Hematopoietic multipotent progenitor cell treated with erythropoietin and hydrocortisone succinate and interleukin-3 and kit ligand, for 8 days (in vitro differentiated cells): ENCODE results near the gene VPS26B.
"Not testable (repeated sequence)": the region's sequence is repeated elsewhere in the genome, so short reads cannot be mapped to it uniquely, and the experiment has no call there.

Experiments used
- DNase-seq: peaks from one replicate; pipeline ENCODE4 v3.0.0-alpha.2; 2015

VPS26B gene

DNA sequence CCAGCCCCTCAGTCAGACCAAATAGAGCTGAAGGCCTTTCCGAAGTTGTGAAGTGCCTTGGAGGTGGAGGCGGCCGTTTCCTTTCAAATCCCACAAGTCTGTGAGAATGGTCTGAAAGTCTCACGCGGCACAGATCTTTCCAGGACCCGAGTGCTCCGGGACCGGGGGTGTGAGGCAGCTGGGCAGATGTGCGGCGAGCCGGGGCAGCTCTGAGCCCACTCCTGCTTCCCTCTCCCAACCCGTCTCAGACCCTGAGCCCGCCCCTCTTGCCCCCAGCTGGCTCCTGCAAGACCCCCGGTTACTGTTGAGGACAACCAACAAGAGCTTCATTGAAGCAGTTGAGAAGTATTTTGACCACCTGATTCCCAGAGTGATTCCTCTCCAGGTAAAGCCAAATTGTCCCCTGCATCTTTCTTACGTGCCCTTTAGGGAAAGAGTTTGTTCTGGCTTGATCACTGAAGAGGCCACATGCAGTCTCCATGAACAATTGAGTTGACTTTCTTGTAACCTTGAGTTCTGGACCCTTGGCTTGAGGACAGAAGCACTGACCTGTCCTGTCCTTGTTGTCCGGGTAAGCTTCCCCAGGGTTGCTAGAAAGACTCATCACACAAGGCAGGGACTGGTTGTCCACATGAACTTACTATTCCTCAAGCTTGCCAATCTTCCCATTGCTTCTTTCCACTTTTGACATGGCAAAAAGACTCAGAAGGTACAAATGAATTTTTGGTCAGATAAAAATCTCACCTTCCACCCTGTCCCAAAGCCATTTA is 59.2 kb downstream of the VPS26B start:
- no peak for DNase-seq

DNA sequence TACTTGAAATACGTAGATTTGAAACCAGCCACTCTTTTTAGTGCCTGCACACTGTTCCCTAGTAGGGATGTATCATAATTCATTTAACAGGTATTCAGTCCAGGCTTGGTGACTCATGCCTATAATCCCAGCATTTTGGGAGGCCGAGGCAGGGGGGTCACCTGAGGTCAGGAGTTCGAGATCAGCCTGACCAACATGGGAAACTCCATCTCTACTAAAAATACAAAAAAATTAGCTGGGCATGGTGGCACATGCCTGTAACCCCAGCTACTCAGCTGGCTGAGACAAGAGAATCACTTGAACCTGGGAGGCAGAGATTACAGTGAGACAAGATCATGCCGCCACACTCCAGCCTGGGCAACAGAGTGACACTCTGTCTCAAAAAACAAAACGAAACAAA is 59.9 kb downstream of the VPS26B start:
- not testable (repeated sequence) for DNase-seq

DNA sequence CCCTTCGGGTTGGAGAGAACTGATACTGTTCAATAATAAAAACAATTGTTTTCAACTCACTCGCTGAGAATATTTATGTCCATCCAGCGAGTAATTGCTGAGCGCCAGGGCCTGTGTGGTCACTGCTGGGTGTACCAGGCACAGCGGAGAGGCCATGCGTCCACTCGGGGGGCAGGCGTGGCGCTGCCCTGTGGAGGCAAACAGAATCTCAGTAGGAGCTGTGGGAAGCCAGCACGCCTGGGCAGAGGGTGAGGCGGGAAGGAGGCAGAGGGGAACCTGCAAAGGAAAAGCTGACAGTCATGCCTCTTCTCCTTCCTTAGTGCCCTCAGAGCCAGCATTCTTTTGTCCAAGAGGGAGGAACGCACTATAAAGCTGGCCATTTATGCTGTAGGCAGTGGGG is 63.1 kb downstream of the VPS26B start:
- no peak for DNase-seq

DNA sequence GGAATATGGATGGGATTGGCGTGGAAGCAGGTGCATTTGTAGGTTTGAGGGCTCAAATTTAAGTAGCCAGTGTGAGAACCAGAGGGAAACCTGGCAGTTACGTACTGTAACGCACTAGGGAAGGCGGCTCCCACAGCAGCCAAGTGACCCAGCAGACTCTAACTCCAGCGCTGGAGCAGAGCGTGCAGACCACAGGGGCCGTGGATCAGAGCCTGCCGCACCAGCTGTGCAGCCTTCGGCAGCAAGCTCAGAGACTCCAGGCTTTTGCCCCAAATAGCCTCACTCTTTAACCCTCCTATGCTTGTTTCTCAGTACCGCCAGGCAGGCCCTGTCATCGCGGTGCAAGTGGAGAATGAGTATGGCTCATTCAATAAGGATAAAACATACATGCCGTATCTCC is 64.0 kb downstream of the VPS26B start:
- no peak for DNase-seq

DNA sequence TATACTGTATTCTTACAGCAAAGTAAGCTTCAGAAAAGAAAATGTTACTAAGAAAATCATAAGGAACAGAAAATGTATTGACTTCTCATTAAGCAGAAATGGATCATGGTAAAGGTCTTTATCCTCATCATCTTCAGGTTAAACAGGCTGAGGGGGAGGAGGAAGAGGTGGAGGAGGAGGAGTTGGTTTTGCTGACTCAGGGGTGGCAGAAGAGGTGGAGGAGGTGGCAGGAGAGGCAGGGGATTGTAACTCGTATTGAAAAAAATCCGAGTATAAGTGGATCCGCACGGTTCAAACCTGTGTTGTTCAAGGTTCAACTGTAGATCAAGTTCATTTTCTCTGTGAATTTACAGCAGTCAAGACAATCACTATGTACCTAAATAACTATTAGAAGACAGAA is 64.7 kb downstream of the VPS26B start:
- no peak for DNase-seq

DNA sequence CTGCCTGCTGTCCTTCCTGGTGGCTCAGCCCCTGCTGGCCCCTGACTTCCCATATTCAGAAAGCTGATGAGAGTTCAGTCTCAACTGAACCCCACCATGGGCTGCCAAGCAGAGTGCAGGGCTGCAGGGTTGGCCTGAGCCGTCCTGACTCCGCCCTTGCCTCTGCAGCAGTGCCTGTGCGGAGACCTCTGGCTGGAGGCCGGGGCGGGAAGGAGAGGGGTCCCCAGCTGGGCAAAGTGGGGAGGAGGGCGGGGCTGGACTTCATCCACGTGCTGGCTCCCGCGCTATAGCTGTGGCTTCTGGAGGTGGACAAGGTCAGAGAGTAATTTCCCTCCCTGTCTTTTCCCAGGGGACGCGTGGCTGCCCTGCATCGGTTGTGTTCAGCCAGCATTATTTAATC is 65.3 kb downstream of the VPS26B start:
- no peak for DNase-seq

DNA sequence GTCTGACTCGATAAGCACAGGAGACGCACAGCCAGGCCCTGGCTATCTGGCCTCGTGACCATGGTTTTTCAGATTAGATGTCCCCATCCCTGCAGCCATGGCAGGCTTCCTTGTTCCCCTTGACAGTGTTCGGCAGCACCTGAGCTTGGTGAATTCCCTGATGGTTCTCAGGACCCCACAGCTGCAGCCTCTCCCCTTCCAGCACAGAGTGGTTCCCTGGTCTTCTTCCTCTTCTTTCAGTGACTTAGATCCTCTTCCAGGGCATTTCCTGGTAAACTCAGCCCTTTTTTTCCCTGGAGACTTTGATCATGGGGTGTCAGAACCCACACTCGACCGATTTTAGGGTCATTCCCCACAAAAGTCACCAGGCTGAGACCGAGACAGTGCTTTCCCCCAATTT is 66.2 kb downstream of the VPS26B start:
- DNase-seq: no peak

DNA sequence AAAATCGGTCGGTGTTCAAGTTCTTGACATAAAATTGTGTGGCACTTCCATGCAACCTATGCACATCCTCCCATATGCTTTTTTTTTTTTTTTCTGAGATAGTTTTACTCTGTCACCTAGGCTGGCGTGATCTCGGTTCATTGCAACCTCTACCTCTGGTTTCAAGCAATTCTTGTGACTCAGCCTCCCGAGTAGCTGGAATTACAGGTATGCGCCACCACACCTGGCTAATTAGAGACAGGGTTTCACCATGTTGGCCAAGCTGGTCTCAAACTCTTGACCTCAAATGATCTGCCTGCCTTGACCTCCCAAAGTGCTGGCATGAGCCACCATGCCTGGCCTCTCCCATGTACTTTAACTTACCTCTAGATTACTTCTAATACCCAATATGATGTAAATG is 66.7 kb downstream of the VPS26B start:
- no peak for DNase-seq

DNA sequence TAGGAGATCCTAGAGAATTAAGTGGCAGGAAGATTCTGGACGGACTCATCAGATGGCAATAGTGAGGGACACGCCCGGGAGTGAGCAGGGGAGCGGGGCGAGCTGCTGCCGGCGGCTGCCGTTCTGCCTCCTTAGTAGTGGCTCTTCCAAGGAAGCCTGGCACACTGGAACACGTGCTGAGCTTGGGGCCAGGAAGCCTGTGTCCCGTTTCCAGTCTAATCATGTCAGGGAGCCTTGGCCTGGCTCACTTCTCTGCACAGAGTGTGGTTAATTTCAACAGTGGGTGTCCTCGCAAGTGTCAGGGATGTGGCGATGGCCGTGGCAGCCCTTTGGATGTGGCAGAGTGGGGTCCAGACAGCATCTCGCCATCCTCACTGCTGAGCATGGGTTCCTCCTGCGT is 68.2 kb downstream of the VPS26B start:
- DNase-seq: no peak

DNA sequence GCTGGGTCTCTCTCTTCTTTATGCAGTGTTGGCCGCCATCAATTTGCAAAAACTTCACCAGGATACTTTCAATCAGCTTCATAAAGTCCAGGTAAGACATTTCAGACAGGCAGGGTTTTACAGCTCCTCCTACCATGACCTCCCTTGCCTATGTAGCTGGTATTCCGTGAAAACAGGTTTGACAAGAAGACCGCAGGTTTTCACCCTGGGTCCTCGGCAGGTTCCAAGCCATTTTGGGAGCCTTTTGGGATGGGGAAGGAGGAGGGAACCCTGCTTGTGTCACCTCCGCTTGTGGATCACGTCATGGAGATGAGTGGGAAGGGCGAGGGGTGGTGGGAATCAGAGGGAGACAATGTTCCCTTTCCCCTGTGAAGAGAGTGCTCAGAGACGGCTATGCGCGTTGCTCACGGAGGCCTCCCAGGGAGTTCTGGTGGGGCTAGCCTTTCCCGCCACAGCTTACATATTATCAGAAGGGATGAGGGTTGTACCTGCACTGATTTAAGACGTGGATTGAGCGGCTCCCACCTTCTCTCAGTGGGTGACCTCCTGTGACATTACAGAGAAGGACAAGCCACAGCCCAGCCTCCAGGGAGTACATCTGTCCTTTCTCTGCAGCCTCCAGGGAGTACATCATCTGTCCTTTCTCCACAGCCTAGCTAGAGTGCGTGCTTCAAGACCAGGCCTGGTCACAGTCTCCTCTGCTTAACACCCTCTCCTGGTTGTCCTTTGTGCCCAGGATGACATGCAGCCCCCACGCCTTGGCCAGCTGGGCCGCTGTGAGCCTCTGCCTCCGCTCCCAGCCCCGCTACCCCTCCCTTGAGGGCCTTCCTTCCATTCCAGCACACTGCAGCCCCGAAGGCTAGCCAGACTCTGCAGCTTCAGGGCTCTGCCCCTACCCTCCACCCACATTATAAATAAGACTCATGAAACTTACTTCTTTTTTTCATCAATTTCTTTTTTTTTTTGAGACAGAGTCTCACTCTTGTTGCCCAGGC is 68.9 kb downstream of the VPS26B start:
- DNase-seq: no peak

DNA sequence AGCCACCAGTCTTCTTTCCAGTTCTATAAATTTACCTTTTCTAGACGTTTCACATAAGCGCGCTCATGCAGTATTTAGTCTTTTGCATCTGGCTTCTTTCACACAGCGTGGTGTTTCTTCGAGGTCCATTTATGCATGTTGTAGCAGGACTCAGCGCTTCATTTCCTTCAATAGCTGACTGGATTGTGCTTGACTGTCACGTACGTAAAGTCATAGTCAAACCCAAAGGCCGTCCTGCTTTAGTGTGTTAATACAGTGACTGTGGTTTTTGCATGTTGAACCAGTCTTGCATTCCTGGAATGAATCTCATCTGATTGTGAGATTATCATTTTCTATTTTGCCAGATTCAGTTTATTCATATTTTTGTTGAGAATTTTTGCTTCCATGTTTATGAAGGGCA is 70.2 kb downstream of the VPS26B start:
- DNase-seq: no peak
